A673 (cell line): ENCODE measurements around the gene PLVAP. TPM values are rescaled to one million over a fixed set of nuclear protein-coding genes. Genes with fewer than 3 reads are reported as not detected.
A peak's percentile ranks its signal among the peaks of the same experiment; 100 is the strongest.

Experiments used
- BruUV-seq: library from RNA; stranded (reverse); fragments of 400-500 nt; replicated peaks from 2 replicates; lab custom pipeline; 2021; lab: Mats Ljungman, UMichigan
- CTCF ChIA-PET: fragments of 300-600 bp; sonication (Branson Sonifier 250); formaldehyde crosslinking; loops from one replicate; lab custom pipeline; 2022; ENCODE audit warnings: antibody characterized with exemption; lab: Charles Lee
- POLR2A ChIA-PET: fragments of 300-600 bp; sonication (Branson Sonifier 250); formaldehyde crosslinking; loops from one replicate; lab custom pipeline; 2022; ENCODE audit warnings: antibody characterized with exemption; ENCODE audit not compliant: low non-redundant PET; lab: Charles Lee
- DNase-seq: peaks from one replicate; pipeline ENCODE4 v3.0.0-alpha.2; 2015; ENCODE audit warnings: low spot score
- H3K27ac ChIP-seq: fragments of 200-600 bp; sonication (generic); 2 replicates; pipeline ENCODE4 v1.5.1; 2016; ENCODE audit warnings: mixed run types, low read depth, mild to moderate bottlenecking, mixed read lengths, antibody characterized with exemption, low read length; ENCODE audit not compliant: poor library complexity, severe bottlenecking
- H3K27me3 ChIP-seq: fragments of 200-600 bp; sonication (generic); replicated peaks from 2 replicates; pipeline ENCODE4 v1.6.1; 2017; ENCODE audit warnings: mixed run types, low read depth, mild to moderate bottlenecking, mixed read lengths, antibody characterized with exemption, low read length; ENCODE audit not compliant: insufficient read depth, poor library complexity
- H3K36me3 ChIP-seq: fragments of 200-600 bp; sonication (generic); 2 replicates; pipeline ENCODE4 v1.6.1; 2016; ENCODE audit warnings: mixed run types, mild to moderate bottlenecking, mixed read lengths, antibody characterized with exemption, low read length; ENCODE audit not compliant: insufficient read depth, poor library complexity, severe bottlenecking
- H3K4me1 ChIP-seq: fragments of 200-600 bp; sonication (generic); 2 replicates; pipeline ENCODE4 v1.6.1; 2017; ENCODE audit warnings: mixed run types, mild to moderate bottlenecking, mixed read lengths, antibody characterized with exemption, low read length; ENCODE audit not compliant: insufficient read depth, poor library complexity, severe bottlenecking
- H3K4me3 ChIP-seq: fragments of 200-600 bp; sonication (generic); 2 replicates; pipeline ENCODE4 v1.5.1; 2016; ENCODE audit warnings: low read depth, mixed run types, mild to moderate bottlenecking, mixed read lengths, low read length; ENCODE audit not compliant: poor library complexity, severe bottlenecking
- H3K9me3 ChIP-seq: fragments of 200-600 bp; sonication (generic); 2 replicates; pipeline ENCODE4 v1.6.1; 2016; ENCODE audit warnings: mixed run types, low read depth, mild to moderate bottlenecking, mixed read lengths, antibody characterized with exemption, low read length; ENCODE audit not compliant: poor library complexity, severe bottlenecking
- EZH2 ChIP-seq: fragments of 200-600 bp; sonication (generic); IDR thresholded peaks from 2 replicates; pipeline ENCODE4 v1.6.1; 2017; ENCODE audit warnings: borderline replicate concordance, low read depth, mild to moderate bottlenecking, mixed read lengths, antibody characterized with exemption, low read length; ENCODE audit not compliant: poor library complexity, severe bottlenecking
- intact Hi-C: fragments of 100-400 bp; cut with micrococcal nuclease; formaldehyde crosslinking; loops from one replicate; pipeline ENCODE4 v1.10.0; 2022; ENCODE audit not compliant: unreplicated experiment
- total RNA-seq: library from RNA; stranded (reverse); gene quantifications from 2 replicates; pipeline ENCODE4 v1.2.3, GENCODE V29; 2021
- TF ChIP-seq, protein P1 (sequence below): fragments of 300-800, 200-600 bp; sonication (generic); conservative IDR thresholded peaks from 2 replicates; pipeline ENCODE4 v1.5.1; 2017; ENCODE audit warnings: low read depth, mild to moderate bottlenecking, antibody characterized with exemption, low read length, moderate library complexity, mixed read lengths

Gene PLVAP
- total RNA-seq, 1 experiment from 2014 or later = 0.24 TPM

DNA sequence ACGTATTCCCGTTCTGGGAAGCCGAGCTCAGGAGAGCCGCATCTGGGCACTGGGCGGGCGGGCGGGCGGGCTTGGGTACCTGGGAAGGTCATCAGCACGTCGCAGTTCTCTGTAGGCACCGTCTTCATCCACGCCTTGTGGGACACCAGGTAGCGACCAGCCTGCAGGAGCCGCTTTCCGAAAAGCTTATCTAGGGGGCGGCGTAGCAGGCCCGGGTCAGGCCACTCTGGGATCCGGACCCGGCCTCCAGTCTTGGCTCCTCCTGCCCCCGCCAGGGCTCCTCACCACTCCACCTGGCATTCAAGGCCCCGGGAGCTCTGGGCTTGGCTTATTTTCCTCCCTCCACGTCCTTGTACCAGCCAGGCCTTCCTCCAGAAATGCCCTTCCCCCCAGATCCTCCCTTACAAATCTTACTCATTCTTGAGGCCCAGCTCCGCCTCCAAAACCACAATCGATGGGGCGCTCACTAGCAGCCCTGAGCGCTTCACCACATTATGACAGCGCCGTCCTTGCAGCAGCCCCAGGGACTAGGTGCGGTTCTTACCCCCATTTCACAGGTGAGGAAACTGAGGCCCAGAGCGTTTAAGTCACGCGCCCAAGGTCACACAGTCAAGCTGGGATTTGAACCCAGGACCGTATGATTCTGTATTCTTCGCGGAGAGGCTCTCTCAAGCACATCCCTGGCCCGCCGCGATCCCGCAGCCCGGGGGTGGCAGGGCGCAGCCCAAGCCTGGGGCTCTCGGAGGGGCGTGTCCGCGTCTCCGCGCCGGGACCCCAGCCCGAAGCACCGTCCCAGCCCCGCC, 43.3 kb downstream of the PLVAP start:
- peak overlapping the region; percentile 91 for H3K4me3 ChIP-seq
- no peaks in the 10 kb centered on the region for H3K9me3 ChIP-seq
- BruUV-seq = no TSS peak
- ChIA-PET POLR2A (interaction anchor here (0.5 to 1.0 kb wide), 2 partner anchors 9 to 25 kb away, joined by 4 to 24 read pairs; partner anchors contain the start of gene DDA1), CTCF (interaction anchor here (0.6 kb wide), 2 partner anchors 48 to 107 kb away, joined by 5 to 6 read pairs; no protein-coding TSS in a partner anchor)
- no peaks in the 10 kb centered on the region for H3K27me3 ChIP-seq
- peaks cover 7% of the 10 kb centered on the region for H3K4me1 ChIP-seq
- H3K27ac ChIP-seq = peak overlapping the region; percentile 90
- DNase-seq = peak; percentile 76
- H3K36me3 ChIP-seq = peaks cover 4% of the 10 kb centered on the region
- no peak for TF ChIP-seq EZH2
- TF ChIP-seq, protein P1, sequence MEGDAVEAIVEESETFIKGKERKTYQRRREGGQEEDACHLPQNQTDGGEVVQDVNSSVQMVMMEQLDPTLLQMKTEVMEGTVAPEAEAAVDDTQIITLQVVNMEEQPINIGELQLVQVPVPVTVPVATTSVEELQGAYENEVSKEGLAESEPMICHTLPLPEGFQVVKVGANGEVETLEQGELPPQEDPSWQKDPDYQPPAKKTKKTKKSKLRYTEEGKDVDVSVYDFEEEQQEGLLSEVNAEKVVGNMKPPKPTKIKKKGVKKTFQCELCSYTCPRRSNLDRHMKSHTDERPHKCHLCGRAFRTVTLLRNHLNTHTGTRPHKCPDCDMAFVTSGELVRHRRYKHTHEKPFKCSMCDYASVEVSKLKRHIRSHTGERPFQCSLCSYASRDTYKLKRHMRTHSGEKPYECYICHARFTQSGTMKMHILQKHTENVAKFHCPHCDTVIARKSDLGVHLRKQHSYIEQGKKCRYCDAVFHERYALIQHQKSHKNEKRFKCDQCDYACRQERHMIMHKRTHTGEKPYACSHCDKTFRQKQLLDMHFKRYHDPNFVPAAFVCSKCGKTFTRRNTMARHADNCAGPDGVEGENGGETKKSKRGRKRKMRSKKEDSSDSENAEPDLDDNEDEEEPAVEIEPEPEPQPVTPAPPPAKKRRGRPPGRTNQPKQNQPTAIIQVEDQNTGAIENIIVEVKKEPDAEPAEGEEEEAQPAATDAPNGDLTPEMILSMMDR = no peak
- intact Hi-C loops = no loop called here

DNA sequence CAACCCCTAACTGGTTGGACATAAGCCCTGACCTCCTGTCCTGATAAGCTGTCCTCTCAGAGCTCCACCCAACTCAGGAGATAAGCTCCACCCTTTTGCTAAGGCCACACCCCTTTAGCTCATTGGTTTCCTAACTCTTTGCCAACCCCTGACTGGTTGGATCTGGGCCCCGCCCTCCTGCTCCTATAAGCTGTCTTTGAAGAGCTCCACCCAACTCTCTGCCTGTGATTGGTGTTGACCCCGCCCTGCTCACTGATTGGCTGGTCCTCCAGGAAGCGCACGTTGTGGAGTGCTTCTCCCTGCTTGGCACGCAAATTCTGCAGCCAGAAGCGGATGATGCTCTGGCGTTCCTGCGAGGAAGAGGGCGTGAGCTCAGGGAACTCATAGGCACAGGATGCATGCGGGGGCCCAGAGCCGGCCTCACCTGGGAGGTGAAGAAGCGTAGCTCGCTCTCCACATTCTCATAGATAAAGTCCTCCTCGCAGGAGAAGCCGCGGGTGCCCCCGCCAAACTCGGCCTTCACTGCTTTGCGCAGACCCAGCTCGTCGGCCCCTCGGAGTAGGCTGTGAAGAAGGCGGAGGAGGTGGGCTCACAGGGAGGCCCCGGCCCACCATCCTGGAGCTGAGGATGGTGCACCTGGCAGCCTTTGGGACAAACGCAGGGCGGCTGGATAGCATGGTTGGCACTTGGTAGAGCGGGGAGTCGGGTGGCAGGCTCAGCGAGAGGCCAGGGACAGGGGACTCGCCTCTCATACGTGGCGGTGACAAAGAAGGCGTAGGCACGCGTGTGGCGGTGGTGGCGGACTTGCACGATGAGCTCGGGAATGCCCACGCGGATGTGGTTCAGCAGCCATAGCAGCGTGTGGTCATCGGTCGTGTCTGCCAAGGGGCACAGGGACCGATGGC, 44.2 kb downstream of the PLVAP start:
- Histone ChIP-seq H3K4me1 (no peaks in the 10 kb centered on the region), H3K9me3 (no peaks in the 10 kb centered on the region), H3K4me3 (no peak overlapping the region), H3K27ac (peak overlapping the region; percentile 57), H3K27me3 (no peaks in the 10 kb centered on the region), H3K36me3 (peaks cover 6% of the 10 kb centered on the region)
- no TSS peak for BruUV-seq
- peak; percentile 86 for DNase-seq
- no peak for TF ChIP-seq EZH2
- TF ChIP-seq, protein P1 = no peak
- ChIA-PET CTCF (interaction anchor here (0.6 kb wide), 2 partner anchors 47 to 108 kb away, joined by 5 to 6 read pairs; no protein-coding TSS in a partner anchor), POLR2A (interaction anchor here (0.5 kb wide), 1 partner anchor 10 kb away, joined by 24 read pairs; no protein-coding TSS in a partner anchor)
- intact Hi-C loops = no loop called here

DNA sequence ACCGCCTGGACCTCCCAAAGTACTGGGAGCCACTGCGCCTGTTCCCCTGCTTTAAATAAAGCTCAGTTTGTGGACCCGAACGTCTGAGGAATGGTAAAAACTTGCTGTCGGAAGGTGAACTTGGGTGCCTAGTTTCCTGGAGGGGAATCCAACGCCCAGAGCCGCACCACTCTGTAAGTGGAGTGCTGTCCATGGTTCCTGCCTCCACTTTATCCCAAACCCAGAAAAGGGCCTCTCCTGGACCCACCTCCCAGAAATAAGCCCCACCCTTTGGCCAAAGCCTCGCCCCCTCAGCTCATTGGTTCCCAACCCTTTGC, 44.8 kb downstream of the PLVAP start:
- Histone ChIP-seq H3K4me3 (no peak overlapping the region), H3K36me3 (peaks cover 12% of the 10 kb centered on the region), H3K27ac (no peak overlapping the region), H3K4me1 (no peaks in the 10 kb centered on the region), H3K27me3 (no peaks in the 10 kb centered on the region), H3K9me3 (no peaks in the 10 kb centered on the region)
- no peak for TF ChIP-seq EZH2
- TF ChIP-seq, protein P1 = no peak
- BruUV-seq = no TSS peak
- POLR2A ChIA-PET = no interaction called here
- DNase-seq = no peak
- intact Hi-C loops = no loop called here
- CTCF ChIA-PET = no interaction called here
